ENCODE data around the gene NRXN2.

NRXN2 gene

GRCh38 chr11:64655941-64656601 is 66.9 kb downstream of the NRXN2 start:
- H3K4me3 ChIP-seq (ENCODE audit: insufficient read depth in 1 of 2, low read depth in 1 of 2, low read length in 2 of 2) = no peak overlapping the region
- H3K9ac ChIP-seq (ENCODE audit: low read length) = no peak overlapping the region
- no peaks in the 10 kb centered on the region for H3K9me3 ChIP-seq (ENCODE audit: control insufficient read depth, low read length)
- H2AK5ac ChIP-seq (ENCODE audit: low read length, severe bottlenecking) = no peak overlapping the region
- no peak overlapping the region for H2BK15ac ChIP-seq (ENCODE audit: low read depth, poor library complexity, severe bottlenecking)
- no peak overlapping the region for H2BK12ac ChIP-seq (ENCODE audit: low read length in 2 of 2)
- no peak overlapping the region for H2AFZ ChIP-seq (ENCODE audit: low read depth, low read length)
- H3K36me3 ChIP-seq (ENCODE audit: control insufficient read depth in 1 of 2, insufficient read depth in 2 of 2, low read depth in 1 of 2, low read length in 2 of 2) = no peaks in the 10 kb centered on the region
- no peak overlapping the region for H2BK120ac ChIP-seq (ENCODE audit: low read depth, low read length)
- peaks cover 12 to 20% of the 10 kb centered on the region in 2 experiments for H3K27me3 ChIP-seq (ENCODE audit: control insufficient read depth in 1 of 2, insufficient read depth in 1 of 2, low read length in 2 of 2)
- H3K18ac ChIP-seq (ENCODE audit: low read depth in 1 of 2, low read length in 2 of 2) = no peak overlapping the region
- H3K4me1 ChIP-seq (ENCODE audit: control insufficient read depth, insufficient read depth, low read depth, low read length) = peaks cover 15% of the 10 kb centered on the region
- no peak overlapping the region for H2BK5ac ChIP-seq (ENCODE audit: low read depth, low read length, poor library complexity, severe bottlenecking)
- H3K4ac ChIP-seq (ENCODE audit: low read depth in 1 of 2, low read length in 2 of 2) = no peak overlapping the region
- no peak overlapping the region for H3K4me2 ChIP-seq (ENCODE audit: low read length, poor library complexity, severe bottlenecking)
- H3K27ac ChIP-seq (ENCODE audit: low read length, poor library complexity, severe bottlenecking) = no peak overlapping the region
- DNase-seq = no peak
- H4K91ac ChIP-seq (ENCODE audit: low read length) = peak overlapping the region; percentile 35
- H4K8ac ChIP-seq (ENCODE audit: low read length) = no peak overlapping the region
- 87% methylated on average over 8 of the region's 8 CpGs for WGBS
- H3K23ac ChIP-seq (ENCODE audit: low read length in 2 of 2) = no peak overlapping the region
- no peaks in the 10 kb centered on the region for H3K79me1 ChIP-seq (replicated peaks; ENCODE audit: low read length, poor library complexity, severe bottlenecking)
- no peak overlapping the region for H3K14ac ChIP-seq (ENCODE audit: low read length in 2 of 2)

DNA sequence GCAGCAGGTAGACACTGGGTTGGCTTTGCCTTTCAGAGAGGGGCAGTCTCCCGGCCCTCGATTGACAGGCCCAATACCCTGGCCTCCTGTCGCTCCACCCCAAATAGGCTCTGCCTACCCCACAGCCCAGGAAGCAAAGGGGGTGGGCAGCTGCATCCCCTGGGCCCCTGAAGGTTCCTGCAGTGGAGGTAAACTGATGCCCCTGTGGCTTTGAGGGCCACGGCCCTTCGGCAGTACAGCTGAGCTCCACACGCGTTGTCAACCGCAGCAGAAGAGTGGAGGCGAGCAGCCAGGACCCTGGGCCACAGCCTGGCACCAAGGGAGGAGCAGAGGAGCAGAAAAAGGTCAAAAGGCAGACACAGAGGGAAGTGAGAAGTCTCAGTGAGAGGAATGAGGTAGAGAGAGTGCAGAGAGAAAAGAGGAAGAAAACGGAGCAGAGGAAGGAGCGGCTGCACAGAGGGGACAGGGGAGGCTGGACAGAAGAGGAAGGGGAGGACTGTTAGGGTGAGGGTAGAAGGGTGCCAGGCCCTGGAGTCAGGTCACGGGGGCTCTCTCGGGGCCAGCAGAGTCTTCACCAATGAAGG is 67.9 kb downstream of the NRXN2 start:
- Histone ChIP-seq H3K4ac (ENCODE audit: low read depth in 1 of 2, low read length in 2 of 2) (no peak overlapping the region), H3K9me3 (ENCODE audit: control insufficient read depth, low read length) (no peaks in the 10 kb centered on the region), H3K9ac (ENCODE audit: low read length) (no peak overlapping the region), H3K18ac (ENCODE audit: low read depth in 1 of 2, low read length in 2 of 2) (no peak overlapping the region), H3K14ac (ENCODE audit: low read length in 2 of 2) (no peak overlapping the region), H3K27ac (ENCODE audit: low read length, poor library complexity, severe bottlenecking) (no peak overlapping the region), H2BK12ac (ENCODE audit: low read length in 2 of 2) (no peak overlapping the region), H3K4me3 (ENCODE audit: insufficient read depth in 1 of 2, low read depth in 1 of 2, low read length in 2 of 2) (no peak overlapping the region), H2AFZ (ENCODE audit: low read depth, low read length) (no peak overlapping the region), H3K23ac (ENCODE audit: low read length in 2 of 2) (no peak overlapping the region), H4K91ac (ENCODE audit: low read length) (no peak overlapping the region), H3K27me3 (ENCODE audit: control insufficient read depth in 1 of 2, insufficient read depth in 1 of 2, low read length in 2 of 2) (peaks cover 20 to 28% of the 10 kb centered on the region in 2 experiments), H2AK5ac (ENCODE audit: low read length, severe bottlenecking) (no peak overlapping the region), H2BK15ac (ENCODE audit: low read depth, poor library complexity, severe bottlenecking) (no peak overlapping the region), H3K4me2 (ENCODE audit: low read length, poor library complexity, severe bottlenecking) (no peak overlapping the region), H2BK5ac (ENCODE audit: low read depth, low read length, poor library complexity, severe bottlenecking) (no peak overlapping the region), H2BK120ac (ENCODE audit: low read depth, low read length) (no peak overlapping the region), H3K4me1 (ENCODE audit: control insufficient read depth, insufficient read depth, low read depth, low read length) (peaks cover 9% of the 10 kb centered on the region), H3K36me3 (ENCODE audit: control insufficient read depth in 1 of 2, insufficient read depth in 2 of 2, low read depth in 1 of 2, low read length in 2 of 2) (no peaks in the 10 kb centered on the region), H3K79me1 (replicated peaks; ENCODE audit: low read length, poor library complexity, severe bottlenecking) (no peaks in the 10 kb centered on the region), H4K8ac (ENCODE audit: low read length) (no peak overlapping the region)
- 85% methylated on average over 13 of the region's 13 CpGs for WGBS
- DNase-seq = no peak

DNA sequence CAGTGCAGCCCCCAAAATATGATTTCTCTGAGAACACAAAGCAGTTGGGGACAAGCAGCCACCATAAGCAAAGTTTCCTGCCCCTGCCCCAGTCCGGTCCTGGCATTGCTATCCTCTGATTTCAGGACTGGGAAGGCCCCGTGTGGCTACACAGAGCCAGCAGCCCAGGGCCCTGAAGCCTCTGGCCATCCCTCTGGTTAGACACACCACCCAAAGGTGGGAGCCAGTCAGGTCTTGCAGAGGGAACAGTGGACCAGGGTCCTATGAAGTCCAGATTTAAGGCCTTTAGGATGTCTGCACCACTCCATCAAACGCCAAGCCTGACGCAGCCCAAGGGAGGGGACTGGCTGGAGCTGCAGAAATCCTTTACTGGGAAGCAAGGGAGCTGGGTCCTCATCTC is 68.6 kb downstream of the NRXN2 start:
- H3K27ac ChIP-seq (ENCODE audit: low read length, poor library complexity, severe bottlenecking) = no peak overlapping the region
- H3K4me3 ChIP-seq (ENCODE audit: insufficient read depth in 1 of 2, low read depth in 1 of 2, low read length in 2 of 2) = no peak overlapping the region
- H3K18ac ChIP-seq (ENCODE audit: low read depth in 1 of 2, low read length in 2 of 2) = no peak overlapping the region
- no peak overlapping the region for H2BK15ac ChIP-seq (ENCODE audit: low read depth, poor library complexity, severe bottlenecking)
- no peak overlapping the region for H2BK120ac ChIP-seq (ENCODE audit: low read depth, low read length)
- peaks cover 4% of the 10 kb centered on the region for H3K4me1 ChIP-seq (ENCODE audit: control insufficient read depth, insufficient read depth, low read depth, low read length)
- WGBS = 94% methylated on average over 4 of the region's 4 CpGs
- no peaks in the 10 kb centered on the region for H3K79me1 ChIP-seq (replicated peaks; ENCODE audit: low read length, poor library complexity, severe bottlenecking)
- H2BK5ac ChIP-seq (ENCODE audit: low read depth, low read length, poor library complexity, severe bottlenecking) = no peak overlapping the region
- H3K4me2 ChIP-seq (ENCODE audit: low read length, poor library complexity, severe bottlenecking) = no peak overlapping the region
- no peak overlapping the region for H4K91ac ChIP-seq (ENCODE audit: low read length)
- H3K23ac ChIP-seq (ENCODE audit: low read length in 2 of 2) = no peak overlapping the region
- no peak overlapping the region for H2AK5ac ChIP-seq (ENCODE audit: low read length, severe bottlenecking)
- peaks cover 26 to 34% of the 10 kb centered on the region in 2 experiments for H3K27me3 ChIP-seq (ENCODE audit: control insufficient read depth in 1 of 2, insufficient read depth in 1 of 2, low read length in 2 of 2)
- no peaks in the 10 kb centered on the region for H3K9me3 ChIP-seq (ENCODE audit: control insufficient read depth, low read length)
- H2AFZ ChIP-seq (ENCODE audit: low read depth, low read length) = no peak overlapping the region
- H2BK12ac ChIP-seq (ENCODE audit: low read length in 2 of 2) = no peak overlapping the region
- no peak overlapping the region for H3K4ac ChIP-seq (ENCODE audit: low read depth in 1 of 2, low read length in 2 of 2)
- H3K9ac ChIP-seq (ENCODE audit: low read length) = no peak overlapping the region
- no peak overlapping the region for H4K8ac ChIP-seq (ENCODE audit: low read length)
- DNase-seq = no peak
- no peak overlapping the region for H3K14ac ChIP-seq (ENCODE audit: low read length in 2 of 2)
- no peaks in the 10 kb centered on the region for H3K36me3 ChIP-seq (ENCODE audit: control insufficient read depth in 1 of 2, insufficient read depth in 2 of 2, low read depth in 1 of 2, low read length in 2 of 2)

DNA sequence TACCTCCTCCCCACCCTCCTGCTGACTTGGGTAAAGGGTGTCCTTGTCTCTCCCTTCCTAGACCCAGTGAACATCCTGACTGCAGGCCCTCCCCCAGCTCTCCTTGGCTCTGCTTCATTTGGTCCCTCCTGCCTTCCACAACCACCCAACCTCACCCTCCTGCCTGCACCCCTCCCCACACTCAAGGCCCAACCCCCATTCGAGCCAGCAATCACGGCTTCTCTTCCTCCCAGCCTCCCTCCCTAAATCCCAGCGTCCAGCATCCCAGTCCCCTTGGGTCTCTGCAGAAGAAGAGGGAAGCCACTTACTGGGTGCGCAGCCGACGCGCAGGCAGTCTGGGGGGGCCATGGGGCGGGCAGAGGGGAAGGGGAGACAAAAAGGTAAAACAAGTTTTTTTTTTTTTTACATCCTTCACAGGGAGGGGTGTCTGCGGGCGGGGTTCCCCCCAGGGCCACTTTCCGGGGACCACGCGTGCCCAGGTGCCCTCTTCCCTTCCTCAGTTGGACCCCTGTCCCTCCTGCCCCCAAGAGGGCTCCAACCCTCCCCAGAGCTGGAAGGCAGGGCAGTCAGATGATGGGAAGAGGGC is 69.5 kb downstream of the NRXN2 start:
- no peak overlapping the region for H2AK5ac ChIP-seq (ENCODE audit: low read length, severe bottlenecking)
- no peaks in the 10 kb centered on the region for H3K36me3 ChIP-seq (ENCODE audit: control insufficient read depth in 1 of 2, insufficient read depth in 2 of 2, low read depth in 1 of 2, low read length in 2 of 2)
- no peak overlapping the region for H2AFZ ChIP-seq (ENCODE audit: low read depth, low read length)
- peak overlapping the region in 1 of 2 experiments; percentile 15 for H2BK12ac ChIP-seq (ENCODE audit: low read length in 2 of 2)
- WGBS = 30% methylated on average over 5 of the region's 13 CpGs
- no peak overlapping the region for H3K23ac ChIP-seq (ENCODE audit: low read length in 2 of 2)
- H2BK5ac ChIP-seq (ENCODE audit: low read depth, low read length, poor library complexity, severe bottlenecking) = no peak overlapping the region
- H3K4me2 ChIP-seq (ENCODE audit: low read length, poor library complexity, severe bottlenecking) = no peak overlapping the region
- H3K27me3 ChIP-seq (ENCODE audit: control insufficient read depth in 1 of 2, insufficient read depth in 1 of 2, low read length in 2 of 2) = peaks cover 33 to 43% of the 10 kb centered on the region in 2 experiments
- no peak overlapping the region for H2BK15ac ChIP-seq (ENCODE audit: low read depth, poor library complexity, severe bottlenecking)
- no peak overlapping the region for H3K27ac ChIP-seq (ENCODE audit: low read length, poor library complexity, severe bottlenecking)
- no peak overlapping the region for H3K4me3 ChIP-seq (ENCODE audit: insufficient read depth in 1 of 2, low read depth in 1 of 2, low read length in 2 of 2)
- no peaks in the 10 kb centered on the region for H3K79me1 ChIP-seq (replicated peaks; ENCODE audit: low read length, poor library complexity, severe bottlenecking)
- peaks cover 2% of the 10 kb centered on the region for H3K4me1 ChIP-seq (ENCODE audit: control insufficient read depth, insufficient read depth, low read depth, low read length)
- no peak for DNase-seq
- H2BK120ac ChIP-seq (ENCODE audit: low read depth, low read length) = no peak overlapping the region
- no peak overlapping the region for H3K18ac ChIP-seq (ENCODE audit: low read depth in 1 of 2, low read length in 2 of 2)
- no peak overlapping the region for H3K4ac ChIP-seq (ENCODE audit: low read depth in 1 of 2, low read length in 2 of 2)
- H4K8ac ChIP-seq (ENCODE audit: low read length) = no peak overlapping the region
- H4K91ac ChIP-seq (ENCODE audit: low read length) = no peak overlapping the region
- H3K9ac ChIP-seq (ENCODE audit: low read length) = no peak overlapping the region
- H3K14ac ChIP-seq (ENCODE audit: low read length in 2 of 2) = no peak overlapping the region
- no peaks in the 10 kb centered on the region for H3K9me3 ChIP-seq (ENCODE audit: control insufficient read depth, low read length)

All from mesenchymal stem cell (in vitro differentiated cells and primary cell).